Activated CD4-positive, alpha-beta memory T cell treated with anti-CD3 and anti-CD28 coated beads, Interleukin-2, amount 10 ng/mL, durations not matched to agents 7 days and 5 days (primary cell): ENCODE data around the gene GMDS. TPM values are rescaled to one million over a fixed set of nuclear protein-coding genes. Genes with fewer than 3 reads are reported as not detected.

ENCODE experiments used
- CTCF ChIA-PET: fragments of 350-600 bp; sonication (Branson Sonifier 250); formaldehyde crosslinking; loops from one replicate; lab custom pipeline; 2021; ENCODE audit warnings: antibody characterized with exemption, inconsistent platforms; lab: Charles Lee
- POLR2A ChIA-PET: fragments of 350-600 bp; sonication (Branson Sonifier 250); formaldehyde crosslinking; loops from one replicate; lab custom pipeline; 2021; ENCODE audit warnings: antibody characterized with exemption; lab: Charles Lee
- DNase-seq: peaks from one replicate; pipeline ENCODE4 v3.0.0-alpha.2; 2020
- H3K27ac Mint-ChIP-seq: one replicate; pipeline ENCODE4 v1.8.0; 2021; ENCODE audit warnings: mild to moderate bottlenecking, mixed read lengths
- H3K27me3 Mint-ChIP-seq: one replicate; pipeline ENCODE4 v1.8.0; 2021; ENCODE audit warnings: mixed read lengths
- H3K36me3 Mint-ChIP-seq: one replicate; pipeline ENCODE4 v1.8.0; 2021; ENCODE audit warnings: low read depth, mixed read lengths
- H3K4me1 Mint-ChIP-seq: one replicate; pipeline ENCODE4 v1.8.0; 2021; ENCODE audit warnings: mixed read lengths
- H3K4me3 Mint-ChIP-seq: one replicate; pipeline ENCODE4 v1.8.0; 2021; ENCODE audit warnings: mild to moderate bottlenecking, mixed read lengths
- H3K9me3 Mint-ChIP-seq: one replicate; pipeline ENCODE4 v1.8.0; 2021; ENCODE audit warnings: mixed read lengths
- total RNA-seq, 2 experiments: library from RNA; stranded (reverse); gene quantifications; one replicate each; pipeline ENCODE4 v1.2.3, GENCODE V29; 2021

Gene GMDS
- total RNA-seq, 2 experiments from 2014 or later: 23.7 to 24.7 TPM

GRCh38 chr6:1574083-1574761 is 671.2 kb downstream of the GMDS start:
- peaks cover 6% of the 10 kb centered on the region for H3K9me3 Mint-ChIP-seq
- no peaks in the 10 kb centered on the region for H3K4me1 Mint-ChIP-seq
- H3K36me3 Mint-ChIP-seq: peaks cover 2% of the 10 kb centered on the region
- ChIA-PET CTCF (no interaction called here), POLR2A (no interaction called here)
- no peak overlapping the region for H3K27ac Mint-ChIP-seq
- no peak overlapping the region for H3K4me3 Mint-ChIP-seq
- no peak for DNase-seq
- peaks cover 30% of the 10 kb centered on the region for H3K27me3 Mint-ChIP-seq
